Ovary (tissue), 10 donors: Measurements from ENCODE around the gene TRUB2. TPM values are rescaled to one million over a fixed set of nuclear protein-coding genes. Genes with fewer than 3 reads are reported as not detected.

ENCODE experiments used
- DNase-seq, 5 donors: peaks; one replicate each; pipeline ENCODE4 v3.0.0-alpha.2; 2019 to 2020
- H3K27ac ChIP-seq, 2 donors: fragments of 200-600 bp; one replicate each; pipeline versions ENCODE4 v1.5.1 to v1.8.0; 2019 to 2022
- H3K27me3 ChIP-seq: fragments of 200-600 bp; one replicate; pipeline ENCODE4 v1.8.0; 2022
- H3K36me3 ChIP-seq: fragments of 200-600 bp; sonication (generic); one replicate; pipeline ENCODE4 v1.5.1; 2019
- H3K4me1 ChIP-seq: one replicate; pipeline ENCODE4 v1.8.1; 2013; ENCODE audit warnings: mild to moderate bottlenecking, moderate library complexity; ENCODE audit not compliant: insufficient read depth
- H3K4me3 ChIP-seq: fragments of 200-600 bp; sonication (generic); one replicate; pipeline ENCODE4 v1.5.1; 2017
- H3K9me3 ChIP-seq, 2 donors: fragments of 200-600 bp in 1 of 2; sonication (generic) in 1 of 2; one replicate each; pipeline versions ENCODE4 v1.5.1 to v1.8.1; 2013 to 2019; ENCODE audit warnings: mild to moderate bottlenecking in 1 of 2, moderate library complexity in 1 of 2
- CTCF ChIP-seq, 3 donors: fragments of 450-650 bp in 2 of 3; fragments of 200-600 bp in 1 of 3; IDR thresholded peaks; one replicate each; pipeline versions ENCODE4 v1.5.1 to v1.8.0; 2016 to 2022; ENCODE audit warnings: antibody characterized with exemption in 3 of 3, mild to moderate bottlenecking in 1 of 3
- EP300 ChIP-seq: sonication (generic); formaldehyde crosslinking; IDR thresholded peaks from one replicate; pipeline ENCODE4 v1.6.1; 2017; ENCODE audit warnings: antibody characterized with exemption
- POLR2A ChIP-seq: fragments of 450-650 bp; IDR thresholded peaks from one replicate; pipeline ENCODE4 v1.6.1; 2017; ENCODE audit warnings: antibody characterized with exemption, mild to moderate bottlenecking, moderate library complexity
- WGBS, 3 donors: extraction: QIAGEN DNeasy Blood & Tissue Kit in 1 of 3; methylation state at CpG; one replicate each; pipeline versions ENCODE4 v1.1.5 to v1.1.7; 2013 to 2017; 5-methylcytosine and 5-hydroxymethylcytosine counted together
- intact Hi-C, 4 donors: fragments of 100-400 bp; cut with DNase I; formaldehyde crosslinking; loops; one replicate each; pipeline versions ENCODE4 v1.11.0 to v1.15.1; 2022 to 2023
- long read RNA-seq, 3 donors: library from polyadenylated mRNA in 2 of 3; unstranded in 2 of 3; transcript quantifications; one replicate each; pipeline ENCODE4 v2.0.0 and lab custom pipeline, GENCODE V29; 2021 to 2026
- polyA plus RNA-seq, 2 donors: library from polyadenylated mRNA; stranded (reverse); fragments of 200-250 nt in 1 of 2; fragments of 350-450 nt in 1 of 2; fragmentation: Illumina TruSeq in 1 of 2; extraction: RNeasy Lipid Tissue Mini Kit (QIAGEN cat#74804) in 1 of 2; gene quantifications; one replicate each; pipeline ENCODE4 v1.2.3, GENCODE V29; 2013 to 2014
- total RNA-seq, 7 donors: library from RNA; depleted of rRNA in 2 of 7; stranded (reverse); fragments of >200 nt in 2 of 7; fragmentation: NEBNext Ultra II Directional in 3 of 7; extraction: Animal tissue kit (Norgen Biotek cat#: 25700) in 3 of 7; gene quantifications; one replicate each; pipeline versions ENCODE4 v1.1.0 to v1.2.4, GENCODE V29; 2016 to 2023
- donor health status: DM: no; HTN: no; CAD: no; lungs with moderate emphysema.
- donor health status: DM: no; HTN: no; CAD: no.
- donor health status: Bipolar disorder and iron deficiency.
- donor health status: DM: yes; HTN: yes; CAD: no.
- donor health status: DM: no; HTN: no; CAD: no.
- donor health status: DM: yes; HTN: yes; CAD: no.

TRUB2 gene
- total RNA-seq (10 to 100 TPM in 6 of 7 donors, 1 to 10 TPM in 1; 4.6 to 29.4 (median 19.7) TPM), polyA plus RNA-seq (10 to 100 TPM in 1 of 2 donors, 1 to 10 TPM in 1; 9.7 to 20.7 TPM)
- long read RNA-seq, donor 1, full-length matches to known transcripts, result 164 of 177 reads
- long read RNA-seq, donor 1, partial matches to known transcripts, result 3 of 177 reads
- long read RNA-seq, donor 1, other reads (novel, unspliced or antisense), result 10 of 177 reads
- long read RNA-seq, donor 2, full-length matches to known transcripts, result 17 of 17 reads
- long read RNA-seq, donor 2, partial matches to known transcripts, result 0 of 17 reads
- long read RNA-seq, donor 2, other reads (novel, unspliced or antisense), result 0 of 17 reads
- long read RNA-seq, donor 3, full-length matches to known transcripts, result 35 of 42 reads
- long read RNA-seq, donor 3, partial matches to known transcripts, result 3 of 42 reads
- long read RNA-seq, donor 3, other reads (novel, unspliced or antisense), result 4 of 42 reads

- H3K27me3 ChIP-seq, result no peaks in the 10 kb centered on the region
- H3K4me3 ChIP-seq, result peak within 1 kb of the TSS; percentile 86
- H3K9me3 ChIP-seq, result no peaks in the 10 kb centered on the region
- peaks cover 8% of the 10 kb centered on the region for H3K4me1 ChIP-seq
- DNase-seq, result peak; percentile 91 to 94 (median 92)
- no peaks in the 10 kb centered on the region for H3K36me3 ChIP-seq
- intact Hi-C loops, result loop anchor here in 1 of 4 donors (5.0 kb wide), 1 partner anchor 45 kb away; the partner anchor contains the start of genes GOLGA2 and SWI5
- H3K27ac ChIP-seq, result peak within 1 kb of the TSS; percentile 19 to 78
- 0 to 1% (median 0%) methylated on average over 80 to 83 of the region's 83 CpGs for WGBS, 3 donors
- TF ChIP-seq CTCF (IDR thresholded peaks at IDR 0.05) (peak in 1 of 3 donors; percentile 9), POLR2A (no peak), EP300 (peak; percentile 47)
Observed at GRCh38 chr9:128322404-128323211, at the start of gene TRUB2, which contains the start of gene COQ4. TRUB2 (minus strand) TSS chr9:128322447; CDS start chr9:128322408, 39 bp downstream. COQ4 (plus strand) TSS chr9:128322839; CDS start chr9:128322859, 20 bp downstream.

- WGBS, 3 donors, result 1% methylated on average over 10 of the region's 10 CpGs
- peak overlapping the region; percentile 66 for H3K4me3 ChIP-seq
- TF ChIP-seq EP300 (no peak), POLR2A (no peak), CTCF (IDR thresholded peaks at IDR 0.05) (no peak)
- H3K27ac ChIP-seq, result peak overlapping the region in 1 of 2 donors; percentile 75
- H3K36me3 ChIP-seq, result no peaks in the 10 kb centered on the region
- intact Hi-C loops, result no loop called here
- no peaks in the 10 kb centered on the region for H3K27me3 ChIP-seq
- H3K4me1 ChIP-seq, result peaks cover 1% of the 10 kb centered on the region
- DNase-seq, result no peak
- no peaks in the 10 kb centered on the region for H3K9me3 ChIP-seq
Observed at GRCh38 chr9:128371630-128372117, 49.4 kb upstream of the TRUB2 start.

DNA sequence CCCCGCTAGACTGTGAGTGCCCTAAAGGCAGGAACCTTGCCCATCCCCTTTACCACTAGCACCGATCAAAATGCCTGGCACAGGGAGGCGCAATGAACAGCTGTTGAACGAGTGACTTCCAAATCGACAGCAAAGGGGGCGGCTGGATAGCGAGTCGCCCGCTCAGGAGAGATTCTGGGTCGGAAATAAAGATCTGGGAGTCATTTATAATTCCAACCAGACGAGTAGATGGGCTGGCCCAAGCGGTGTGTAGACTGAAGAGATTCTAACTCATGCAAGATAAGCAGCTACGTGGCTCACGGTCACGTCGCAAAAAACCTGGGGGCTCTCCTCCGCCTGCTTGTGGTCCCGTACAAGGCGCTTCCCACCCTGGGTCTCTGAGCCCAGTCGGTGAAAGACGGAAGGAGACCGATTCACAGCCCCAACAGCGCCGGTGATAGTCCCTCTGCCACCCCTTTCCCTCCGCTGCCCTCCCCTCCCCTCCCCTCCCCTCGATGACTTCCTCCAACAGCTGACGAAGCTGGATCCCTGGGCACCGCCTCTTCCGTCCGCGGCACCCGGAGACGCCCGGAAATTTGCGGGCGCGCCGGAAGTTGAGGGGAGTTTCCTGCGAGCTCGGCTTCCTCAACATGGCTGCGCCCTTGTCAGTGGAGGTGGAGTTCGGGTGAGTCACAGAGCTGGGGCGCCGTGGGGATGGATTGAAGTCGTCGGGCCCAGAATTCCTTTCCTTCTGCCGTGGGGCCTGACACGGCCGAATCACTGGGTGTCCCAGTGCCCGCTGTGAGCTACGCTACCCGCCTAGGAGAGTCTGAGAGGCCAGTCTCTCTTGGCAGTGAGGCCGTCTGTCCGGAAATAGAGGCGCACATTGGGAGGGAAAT is 48.7 kb upstream of the TRUB2 start, which contains the start of gene URM1:
URM1 (plus strand) TSS at position 623 of the 878 bp plus-strand sequence; CDS start at position 630, 7 bp downstream.
- Histone ChIP-seq H3K4me1 (peaks cover 1% of the 10 kb centered on the region), H3K27me3 (no peaks in the 10 kb centered on the region), H3K4me3 (peak within 1 kb of the TSS; percentile 66), H3K36me3 (no peaks in the 10 kb centered on the region), H3K27ac (peak within 1 kb of the TSS; percentile 35 to 75), H3K9me3 (no peaks in the 10 kb centered on the region)
- intact Hi-C loops, result no loop called here
- WGBS, 3 donors, result 0 to 1% (median 0%) methylated on average over 42 to 55 of the region's 55 CpGs
- no peak for TF ChIP-seq EP300
- TF ChIP-seq POLR2A, result peak; percentile 95
- DNase-seq, result peak; percentile 90 to 96 (median 94)

GRCh38 chr9:128370367-128370751 is 48.1 kb upstream of the TRUB2 start:
- H3K27me3 ChIP-seq, result no peaks in the 10 kb centered on the region
- TF ChIP-seq EP300 (no peak), CTCF (IDR thresholded peaks at IDR 0.05) (no peak), POLR2A (no peak)
- intact Hi-C loops, result no loop called here
- peak overlapping the region; percentile 66 for H3K4me3 ChIP-seq
- no peak for DNase-seq
- peaks cover 1% of the 10 kb centered on the region for H3K4me1 ChIP-seq
- no peaks in the 10 kb centered on the region for H3K36me3 ChIP-seq
- no peaks in the 10 kb centered on the region for H3K9me3 ChIP-seq
- peak overlapping the region; percentile 35 to 75 for H3K27ac ChIP-seq
